Fibroblast of the aortic adventitia (primary cell): ENCODE results near the gene LRMDA. TPM values are rescaled to one million over a fixed set of nuclear protein-coding genes. Genes with fewer than 3 reads are reported as not detected.

Source experiments
- DNase-seq: peaks from one replicate; pipeline ENCODE4 v3.0.0-alpha.2; 2010; ENCODE audit warnings: low read depth
- H3K4me3 ChIP-seq: 2 replicates; pipeline ENCODE4 v1.5.1; 2011; ENCODE audit warnings: low read depth, mild to moderate bottlenecking, control low read depth, low read length, moderate library complexity
- total RNA-seq: library from RNA; depleted of rRNA; stranded (reverse); fragments of >200 nt; gene quantifications from 2 replicates; pipeline ENCODE4 v1.2.3, GENCODE V29; 2012; ENCODE audit warnings: low replicate concordance
- TF ChIP-seq, protein P1 (sequence below): IDR thresholded peaks from 2 replicates; pipeline ENCODE4 v1.5.1; 2011; ENCODE audit warnings: mild to moderate bottlenecking, low read length, control low read depth, inconsistent platforms; ENCODE audit not compliant: insufficient read depth

The LRMDA gene
- total RNA-seq, 1 donor: 6.3 TPM

DNA sequence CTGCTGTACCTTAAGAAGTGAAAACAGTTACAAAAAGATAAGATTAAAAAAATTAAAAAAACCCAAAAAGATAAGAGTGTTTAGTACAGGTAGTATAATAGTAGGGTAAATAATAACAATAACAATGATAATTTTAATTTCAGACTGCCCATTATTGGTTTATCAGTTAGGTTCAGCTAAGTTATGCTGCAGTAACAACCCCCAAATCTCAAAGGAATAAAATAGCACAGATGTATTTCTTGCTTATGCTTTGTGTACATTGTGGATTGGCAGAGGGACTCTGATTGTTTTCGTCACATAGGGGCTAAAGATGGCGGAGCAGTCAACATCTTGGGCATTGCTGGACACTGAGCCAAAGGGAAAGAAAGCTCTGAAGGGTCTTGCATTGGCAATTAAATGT, 264.6 kb downstream of the LRMDA start:
- no peak for DNase-seq
- H3K4me3 ChIP-seq: no peak overlapping the region
- TF ChIP-seq, protein P1, sequence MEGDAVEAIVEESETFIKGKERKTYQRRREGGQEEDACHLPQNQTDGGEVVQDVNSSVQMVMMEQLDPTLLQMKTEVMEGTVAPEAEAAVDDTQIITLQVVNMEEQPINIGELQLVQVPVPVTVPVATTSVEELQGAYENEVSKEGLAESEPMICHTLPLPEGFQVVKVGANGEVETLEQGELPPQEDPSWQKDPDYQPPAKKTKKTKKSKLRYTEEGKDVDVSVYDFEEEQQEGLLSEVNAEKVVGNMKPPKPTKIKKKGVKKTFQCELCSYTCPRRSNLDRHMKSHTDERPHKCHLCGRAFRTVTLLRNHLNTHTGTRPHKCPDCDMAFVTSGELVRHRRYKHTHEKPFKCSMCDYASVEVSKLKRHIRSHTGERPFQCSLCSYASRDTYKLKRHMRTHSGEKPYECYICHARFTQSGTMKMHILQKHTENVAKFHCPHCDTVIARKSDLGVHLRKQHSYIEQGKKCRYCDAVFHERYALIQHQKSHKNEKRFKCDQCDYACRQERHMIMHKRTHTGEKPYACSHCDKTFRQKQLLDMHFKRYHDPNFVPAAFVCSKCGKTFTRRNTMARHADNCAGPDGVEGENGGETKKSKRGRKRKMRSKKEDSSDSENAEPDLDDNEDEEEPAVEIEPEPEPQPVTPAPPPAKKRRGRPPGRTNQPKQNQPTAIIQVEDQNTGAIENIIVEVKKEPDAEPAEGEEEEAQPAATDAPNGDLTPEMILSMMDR: no peak

DNA sequence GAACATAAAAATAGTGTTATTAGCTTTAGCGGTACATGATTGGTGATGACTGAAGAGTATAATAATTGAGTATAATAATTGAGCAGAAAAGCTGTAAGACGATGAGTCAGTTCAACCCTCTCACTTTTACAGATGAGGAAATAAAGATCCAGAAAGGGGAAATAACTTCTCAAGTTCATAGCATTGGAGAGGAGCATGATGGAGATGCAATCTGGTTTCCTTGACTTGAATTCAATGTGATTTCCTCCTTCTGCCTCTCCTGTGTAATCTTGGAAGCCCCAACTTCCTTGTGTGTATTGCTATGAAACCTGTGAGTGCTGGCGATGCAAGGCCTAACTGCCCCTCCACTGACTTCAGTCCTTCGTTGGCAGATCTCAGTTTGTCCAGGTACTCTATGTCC, 265.1 kb downstream of the LRMDA start:
- H3K4me3 ChIP-seq: no peak overlapping the region
- DNase-seq: no peak
- TF ChIP-seq, protein P1: no peak

DNA sequence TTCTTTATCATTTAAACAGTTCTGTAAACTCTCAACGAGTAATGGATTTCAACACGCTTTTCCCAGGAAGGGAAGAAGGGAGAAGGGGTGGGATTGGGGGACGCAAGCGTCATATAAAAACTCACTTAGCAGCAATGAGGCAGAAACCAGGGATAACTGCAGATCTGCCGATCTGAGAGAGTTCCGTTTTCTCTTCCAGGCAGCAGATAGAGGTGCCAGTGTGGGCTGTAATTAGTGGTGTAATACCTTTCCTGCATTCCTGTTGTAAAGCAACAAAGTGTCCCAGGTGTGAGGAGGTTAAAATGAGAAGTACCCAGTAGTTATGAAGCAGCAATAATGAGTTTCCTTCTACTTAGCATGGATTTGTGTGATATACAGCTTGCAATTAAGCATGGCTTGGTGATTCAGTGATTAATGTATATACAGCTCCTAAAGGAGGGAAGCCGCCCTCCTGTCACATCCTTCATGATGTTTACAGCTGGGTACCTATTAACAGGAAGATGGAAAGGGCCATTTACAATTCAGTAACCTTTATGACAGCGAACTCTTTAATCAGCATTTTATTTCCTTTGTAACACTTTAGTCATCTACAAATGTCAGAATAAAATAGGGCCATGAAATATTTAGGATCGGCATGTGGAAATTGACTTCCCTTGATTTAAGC, 271.9 kb downstream of the LRMDA start:
- H3K4me3 ChIP-seq: no peak overlapping the region
- DNase-seq: no peak
- TF ChIP-seq, protein P1: no peak

DNA sequence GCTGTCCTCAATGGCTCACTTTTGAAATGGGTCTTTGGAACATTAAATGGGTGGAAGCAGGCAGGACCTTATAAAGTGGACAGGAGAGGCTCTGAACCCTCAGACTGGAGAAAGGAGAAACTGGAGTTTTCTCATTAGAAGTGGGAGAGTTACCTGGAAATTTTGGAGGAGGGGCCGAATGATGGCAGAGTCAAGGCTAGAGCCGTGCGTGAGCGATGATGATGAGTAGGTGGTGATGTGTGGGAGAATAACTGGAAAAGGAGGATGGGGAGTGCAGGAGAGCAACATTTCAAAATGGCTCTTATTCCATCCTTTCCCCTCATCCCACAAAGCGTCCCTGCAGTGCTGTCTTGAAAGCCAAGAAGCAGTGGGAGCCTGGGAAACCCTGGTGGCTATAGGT, 274.0 kb downstream of the LRMDA start:
- H3K4me3 ChIP-seq: no peak overlapping the region
- TF ChIP-seq, protein P1: no peak
- DNase-seq: no peak

DNA sequence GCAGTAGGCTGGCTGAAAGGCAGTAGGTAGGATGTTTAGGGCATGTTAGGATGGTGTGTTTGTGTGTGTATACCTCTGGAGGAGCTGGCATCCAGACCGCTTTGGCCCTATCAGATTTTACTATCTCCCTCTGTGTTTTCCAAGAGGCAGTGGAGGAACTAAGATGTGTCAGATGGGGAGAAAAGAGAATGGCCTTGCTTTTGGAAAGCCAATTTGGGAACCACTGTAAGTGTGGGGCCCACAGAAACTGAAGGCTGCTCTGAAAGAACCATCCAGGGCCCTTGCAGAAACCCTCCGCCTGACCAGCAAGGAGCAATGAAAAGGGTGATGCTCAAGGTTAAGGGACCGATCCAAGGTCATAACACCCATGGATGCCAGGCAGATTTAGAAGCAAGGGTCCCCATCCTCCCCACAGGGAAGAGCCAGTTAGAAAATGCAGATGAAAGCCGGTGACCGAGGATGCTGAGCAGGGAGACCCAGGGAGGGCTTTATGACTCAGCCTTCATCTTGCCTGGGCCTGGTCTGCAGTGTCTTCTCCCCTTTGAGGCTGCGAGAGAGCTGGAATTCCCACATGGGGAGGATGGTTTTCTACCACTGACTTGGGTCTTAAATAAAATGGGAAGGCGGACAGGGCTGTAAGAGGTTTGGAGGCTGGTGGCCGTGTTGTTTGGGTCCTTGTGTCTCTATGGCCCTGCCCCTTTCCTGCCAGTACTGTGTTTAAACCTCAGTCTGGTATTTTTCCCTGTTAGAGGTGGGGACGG, 275.8 kb downstream of the LRMDA start:
- no peak for DNase-seq
- no peak overlapping the region for H3K4me3 ChIP-seq
- TF ChIP-seq, protein P1: no peak

DNA sequence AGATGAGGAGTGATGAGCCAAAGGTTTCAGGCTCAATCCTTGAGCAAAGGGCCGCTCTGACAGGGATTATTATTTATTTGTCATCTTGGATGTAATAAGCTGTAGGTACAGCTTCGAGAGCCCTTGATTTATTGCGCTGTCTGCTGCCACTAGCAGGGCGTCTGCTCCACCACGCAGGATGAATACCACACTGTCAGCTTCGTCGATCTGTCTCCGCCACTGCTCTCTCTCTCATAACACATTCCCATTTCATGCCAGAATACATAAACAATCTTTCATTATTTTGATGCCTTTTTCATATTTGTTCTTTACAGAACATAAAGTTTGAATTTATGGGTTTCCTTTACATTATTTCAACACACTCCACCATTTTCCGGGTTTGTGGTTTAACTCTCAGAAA, 276.6 kb downstream of the LRMDA start:
- TF ChIP-seq, protein P1: no peak
- DNase-seq: no peak
- H3K4me3 ChIP-seq: no peak overlapping the region
